A549 (cell line): ENCODE data around the gene BPIFB2.

ENCODE experiments used
- BHLHE40 ChIP-seq: IDR thresholded peaks from 2 replicates; pipeline ENCODE4 v1.6.1; 2012; ENCODE audit warnings: low read depth, low read length, inconsistent platforms
- CEBPB ChIP-seq, 2 experiments: fragments of >200 bp in 1 of 2; sonication (Bioruptor Twin) in 1 of 2; formaldehyde crosslinking in 1 of 2; IDR thresholded peaks; 2 replicates each; pipeline ENCODE4 v1.6.1; 2012 to 2016
- EP300 ChIP-seq, 2 experiments: fragments of >200 bp; sonication (Bioruptor Twin); formaldehyde crosslinking; IDR thresholded peaks; 2 replicates in 1 of 2; 3 replicates in 1 of 2; pipeline ENCODE4 v1.6.1; 2016 to 2017
- KDM5A ChIP-seq: fragments of 200-600 bp; sonication (generic); IDR thresholded peaks from 2 replicates; pipeline ENCODE4 v1.6.1; 2016; ENCODE audit warnings: antibody characterized with exemption, mild to moderate bottlenecking
- PBX3 ChIP-seq: IDR thresholded peaks from 2 replicates; pipeline ENCODE4 v1.6.1; 2012
- PHF8 ChIP-seq: fragments of 200-600 bp; sonication (generic); IDR thresholded peaks from 2 replicates; pipeline ENCODE4 v1.6.1; 2016; ENCODE audit warnings: low read depth, mild to moderate bottlenecking, antibody characterized with exemption, moderate library complexity, borderline replicate concordance
- POLR2A ChIP-seq: IDR thresholded peaks from 2 replicates; pipeline ENCODE4 v1.6.1; 2012; ENCODE audit warnings: mild to moderate bottlenecking, low read length
- RCOR1 ChIP-seq: fragments of 150-350 bp; IDR thresholded peaks from 2 replicates; pipeline ENCODE4 v1.6.1; 2014; ENCODE audit warnings: antibody characterized with exemption, low read length, low read depth
- RFX5 ChIP-seq: fragments of 450-650 bp; IDR thresholded peaks from 2 replicates; pipeline ENCODE4 v1.7.1; 2014; ENCODE audit warnings: antibody characterized with exemption, mild to moderate bottlenecking, moderate library complexity
- SMC3 ChIP-seq: fragments of >200 bp; sonication (Bioruptor Twin); formaldehyde crosslinking; IDR thresholded peaks from 3 replicates; pipeline ENCODE4 v1.6.1; 2018; ENCODE audit warnings: inconsistent platforms
- ZNF302 ChIP-seq: fragments of 250-450 bp; sonication (Bioruptor Pico); IDR thresholded peaks from 2 replicates; pipeline ENCODE4 v1.9.0; 2021; ENCODE audit warnings: inconsistent platforms, mild to moderate bottlenecking, moderate library complexity
- TF ChIP-seq, protein P1 (sequence below): fragments of >200 bp; sonication (Bioruptor Twin); formaldehyde crosslinking; IDR thresholded peaks from 3 replicates; pipeline ENCODE4 v1.5.1; 2016
- TF ChIP-seq, protein P2 (sequence below): IDR thresholded peaks from 2 replicates; pipeline ENCODE4 v1.6.1; 2012

- no peak for TF ChIP-seq POLR2A
- TF ChIP-seq KDM5A = no peak
- TF ChIP-seq, protein P1, sequence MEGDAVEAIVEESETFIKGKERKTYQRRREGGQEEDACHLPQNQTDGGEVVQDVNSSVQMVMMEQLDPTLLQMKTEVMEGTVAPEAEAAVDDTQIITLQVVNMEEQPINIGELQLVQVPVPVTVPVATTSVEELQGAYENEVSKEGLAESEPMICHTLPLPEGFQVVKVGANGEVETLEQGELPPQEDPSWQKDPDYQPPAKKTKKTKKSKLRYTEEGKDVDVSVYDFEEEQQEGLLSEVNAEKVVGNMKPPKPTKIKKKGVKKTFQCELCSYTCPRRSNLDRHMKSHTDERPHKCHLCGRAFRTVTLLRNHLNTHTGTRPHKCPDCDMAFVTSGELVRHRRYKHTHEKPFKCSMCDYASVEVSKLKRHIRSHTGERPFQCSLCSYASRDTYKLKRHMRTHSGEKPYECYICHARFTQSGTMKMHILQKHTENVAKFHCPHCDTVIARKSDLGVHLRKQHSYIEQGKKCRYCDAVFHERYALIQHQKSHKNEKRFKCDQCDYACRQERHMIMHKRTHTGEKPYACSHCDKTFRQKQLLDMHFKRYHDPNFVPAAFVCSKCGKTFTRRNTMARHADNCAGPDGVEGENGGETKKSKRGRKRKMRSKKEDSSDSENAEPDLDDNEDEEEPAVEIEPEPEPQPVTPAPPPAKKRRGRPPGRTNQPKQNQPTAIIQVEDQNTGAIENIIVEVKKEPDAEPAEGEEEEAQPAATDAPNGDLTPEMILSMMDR = no peak
- no peak for TF ChIP-seq EP300 (IDR thresholded peaks at IDR 0.05)
- no peak for TF ChIP-seq PBX3
- TF ChIP-seq ZNF302 (CRISPR knock-in tag) = no peak
- no peak for TF ChIP-seq RFX5
- TF ChIP-seq BHLHE40 = no peak
- TF ChIP-seq, protein P2, sequence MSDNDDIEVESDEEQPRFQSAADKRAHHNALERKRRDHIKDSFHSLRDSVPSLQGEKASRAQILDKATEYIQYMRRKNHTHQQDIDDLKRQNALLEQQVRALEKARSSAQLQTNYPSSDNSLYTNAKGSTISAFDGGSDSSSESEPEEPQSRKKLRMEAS = no peak
- TF ChIP-seq RCOR1 = no peak
- TF ChIP-seq SMC3 = no peak
- TF ChIP-seq CEBPB (IDR thresholded peaks at IDR 0.05) = no peak
- TF ChIP-seq PHF8 = no peak
These were observed 42.4 kb upstream of the BPIFB2 start for GRCh38 chr20:32965115-32965514.
